Activated CD4-positive, alpha-beta T cell treated with anti-CD3 and anti-CD28 coated beads, Interleukin-2, amount 50 U/mL, for 24 hours (primary cell): ENCODE data around the gene BARHL1.

ENCODE experiments used
- DNase-seq, 2 donors: peaks; one replicate each; pipeline ENCODE4 v3.0.0-alpha.2; 2020; ENCODE audit warnings: low read depth in 1 of 2, low spot score in 1 of 2

BARHL1 gene

GRCh38 chr9:132610661-132611060, 28.3 kb downstream of the BARHL1 start:
- DNase-seq: no peak

- DNase-seq: no peak
Measured at GRCh38 chr9:132614324-132614723, 31.9 kb downstream of the BARHL1 start.

GRCh38 chr9:132615774-132616173, 33.4 kb downstream of the BARHL1 start:
- no peak for DNase-seq

DNA sequence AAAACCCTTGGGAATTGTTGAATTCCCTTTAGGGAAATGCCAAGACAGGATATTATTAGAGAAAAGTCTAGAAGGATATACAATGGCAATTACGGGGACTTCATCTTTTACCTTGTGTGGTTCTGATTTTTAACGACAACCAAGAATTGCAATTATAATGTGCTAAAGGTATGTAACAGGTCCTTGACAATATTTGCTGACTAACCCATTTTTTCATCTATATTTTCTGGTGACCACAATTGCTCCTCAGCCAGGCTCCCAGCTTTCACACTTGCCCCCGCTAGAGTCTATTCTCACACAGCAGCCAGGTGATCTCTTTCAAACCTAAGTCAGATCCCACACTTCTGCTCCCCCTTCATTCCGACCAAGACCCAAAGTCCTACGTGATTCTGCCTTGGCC, 34.3 kb downstream of the BARHL1 start:
- DNase-seq: no peak

- DNase-seq: no peak
Measured at GRCh38 chr9:132622159-132622558, 39.8 kb downstream of the BARHL1 start.

GRCh38 chr9:132626285-132626684, 43.9 kb downstream of the BARHL1 start:
- no peak for DNase-seq

DNA sequence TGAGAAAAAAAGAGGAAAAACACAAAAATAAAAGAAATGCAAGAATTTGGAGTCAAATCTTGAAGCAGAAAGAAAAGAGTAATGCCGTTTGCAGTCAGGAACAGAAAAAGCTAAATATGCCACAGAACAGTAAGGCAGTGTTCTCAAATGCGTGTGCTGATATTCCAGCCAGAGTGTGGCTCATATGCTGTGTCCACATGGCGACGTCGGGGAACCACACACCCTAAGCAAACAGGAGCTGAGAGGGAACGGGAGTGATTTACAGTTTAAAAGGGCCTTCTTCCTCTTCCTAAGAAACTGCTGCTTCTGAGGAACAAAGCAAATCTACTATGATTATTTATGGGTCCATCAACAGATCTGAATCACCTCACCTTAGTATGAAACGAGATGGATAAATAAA, 44.7 kb downstream of the BARHL1 start:
- DNase-seq: no peak

- no peak for DNase-seq
Measured at GRCh38 chr9:132627594-132627993, 45.2 kb downstream of the BARHL1 start.

DNA sequence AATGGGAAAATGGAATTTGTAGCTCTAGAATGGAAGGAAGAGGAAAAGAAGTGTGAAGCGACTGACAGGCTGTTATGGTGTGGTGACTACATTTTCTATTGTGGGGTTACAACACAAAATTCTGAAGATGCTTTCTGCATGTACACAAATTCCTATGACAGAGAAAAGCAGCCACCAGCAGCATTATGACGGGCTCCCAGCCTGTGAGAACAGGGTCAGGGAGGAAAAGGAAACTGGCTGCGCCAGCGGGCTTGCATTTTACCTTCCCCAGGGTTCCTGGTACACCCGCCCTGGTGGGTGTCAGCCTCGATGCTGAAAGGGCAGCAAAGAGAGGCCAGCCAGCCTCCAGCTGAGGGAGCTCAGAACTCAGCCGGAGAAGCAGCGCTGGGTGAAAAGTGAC, 46.3 kb downstream of the BARHL1 start:
- no peak for DNase-seq

DNA sequence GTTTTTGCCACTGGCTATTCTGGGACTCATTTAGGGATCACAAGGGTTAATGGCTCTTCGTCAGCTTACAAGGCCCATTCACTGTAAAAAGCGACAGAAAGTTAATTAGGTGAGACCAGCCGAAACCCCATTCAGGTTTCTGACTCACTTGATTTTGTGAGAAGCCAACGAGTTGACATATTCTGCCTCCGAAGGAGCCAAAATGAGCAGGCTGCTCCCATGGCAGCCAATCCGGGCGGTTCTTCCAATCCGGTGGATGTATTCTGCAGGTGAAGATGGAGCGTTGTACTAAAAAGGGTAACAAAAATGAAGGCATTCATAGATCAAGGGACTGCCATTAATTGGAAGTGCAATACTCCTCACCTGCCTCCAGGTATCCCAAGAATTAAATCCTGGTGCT, 47.7 kb downstream of the BARHL1 start:
- DNase-seq: no peak

GRCh38 chr9:132630811-132631210, 48.4 kb downstream of the BARHL1 start:
- no peak for DNase-seq

DNA sequence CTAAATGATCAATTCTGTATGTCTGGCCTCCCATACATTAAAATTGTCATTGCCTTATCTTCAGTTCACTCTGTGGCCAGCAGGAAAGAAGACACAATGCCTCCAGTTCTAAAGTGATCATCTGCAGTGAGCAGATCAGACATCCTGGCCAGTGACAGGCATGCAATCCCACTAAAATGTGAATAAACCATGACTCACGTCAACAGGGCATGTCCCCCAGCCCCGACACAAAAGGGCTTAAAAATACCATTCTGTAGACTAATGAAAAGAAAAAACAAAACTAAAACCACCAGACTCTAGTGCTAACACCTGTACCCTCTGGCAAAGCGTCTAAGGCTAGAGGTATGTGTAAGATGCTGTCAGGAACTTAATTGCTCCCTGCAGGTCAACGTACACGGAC, 48.9 kb downstream of the BARHL1 start:
- no peak for DNase-seq

- no peak for DNase-seq
Measured at GRCh38 chr9:132631685-132632084, 49.3 kb downstream of the BARHL1 start.

DNA sequence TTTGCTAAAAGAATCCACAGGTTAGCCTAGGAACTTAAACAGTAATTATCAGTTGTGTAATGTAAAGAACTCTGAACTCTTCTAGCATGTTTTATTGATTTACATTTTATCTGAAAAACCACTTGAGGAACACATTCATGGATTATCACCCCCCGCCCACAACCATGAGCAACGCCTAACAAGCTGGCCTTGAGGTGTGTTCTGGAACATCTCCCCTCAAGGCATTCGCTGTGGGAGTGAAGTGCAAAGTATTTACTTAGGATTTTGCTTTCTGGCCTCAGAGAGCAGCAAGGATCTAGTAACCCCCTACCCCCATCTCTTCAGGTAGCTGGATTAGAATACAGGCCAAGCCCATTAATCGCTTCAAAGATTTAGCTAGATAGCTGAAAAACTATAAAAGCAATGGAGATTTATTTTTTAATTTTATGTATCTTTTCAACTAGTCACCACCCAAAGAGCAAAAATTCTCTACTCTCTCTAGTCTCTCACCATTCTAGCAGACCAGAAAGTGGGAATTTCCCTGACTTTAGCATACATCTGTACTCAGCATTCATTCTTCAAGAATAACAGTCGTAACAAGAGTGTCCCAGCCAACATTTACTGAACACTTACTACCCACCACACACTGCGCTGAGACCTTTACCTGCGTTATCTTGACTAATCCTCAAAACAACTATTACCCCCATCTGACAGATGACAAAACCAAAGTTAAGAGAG, 50.2 kb downstream of the BARHL1 start:
- no peak for DNase-seq

- DNase-seq: no peak
Measured at GRCh38 chr9:132634327-132634726, 51.9 kb downstream of the BARHL1 start.

- DNase-seq: no peak
Measured at GRCh38 chr9:132637351-132637750, 54.9 kb downstream of the BARHL1 start.

GRCh38 chr9:132637801-132638200, 55.4 kb downstream of the BARHL1 start:
- no peak for DNase-seq

GRCh38 chr9:132638240-132638639, 55.8 kb downstream of the BARHL1 start:
- DNase-seq: no peak

- DNase-seq: no peak
Measured at GRCh38 chr9:132639322-132639721, 56.9 kb downstream of the BARHL1 start.
